ENCODE results near the gene USP16. TPM values are rescaled to one million over a fixed set of nuclear protein-coding genes. Genes with fewer than 3 reads are reported as not detected.

USP16 gene
- total and polyA plus RNA-seq, 2 of the 13 experiments (the other 11 are each of a cell fraction or from before 2014, with no cell fraction given) = 16.5 to 46.9 TPM

DNA sequence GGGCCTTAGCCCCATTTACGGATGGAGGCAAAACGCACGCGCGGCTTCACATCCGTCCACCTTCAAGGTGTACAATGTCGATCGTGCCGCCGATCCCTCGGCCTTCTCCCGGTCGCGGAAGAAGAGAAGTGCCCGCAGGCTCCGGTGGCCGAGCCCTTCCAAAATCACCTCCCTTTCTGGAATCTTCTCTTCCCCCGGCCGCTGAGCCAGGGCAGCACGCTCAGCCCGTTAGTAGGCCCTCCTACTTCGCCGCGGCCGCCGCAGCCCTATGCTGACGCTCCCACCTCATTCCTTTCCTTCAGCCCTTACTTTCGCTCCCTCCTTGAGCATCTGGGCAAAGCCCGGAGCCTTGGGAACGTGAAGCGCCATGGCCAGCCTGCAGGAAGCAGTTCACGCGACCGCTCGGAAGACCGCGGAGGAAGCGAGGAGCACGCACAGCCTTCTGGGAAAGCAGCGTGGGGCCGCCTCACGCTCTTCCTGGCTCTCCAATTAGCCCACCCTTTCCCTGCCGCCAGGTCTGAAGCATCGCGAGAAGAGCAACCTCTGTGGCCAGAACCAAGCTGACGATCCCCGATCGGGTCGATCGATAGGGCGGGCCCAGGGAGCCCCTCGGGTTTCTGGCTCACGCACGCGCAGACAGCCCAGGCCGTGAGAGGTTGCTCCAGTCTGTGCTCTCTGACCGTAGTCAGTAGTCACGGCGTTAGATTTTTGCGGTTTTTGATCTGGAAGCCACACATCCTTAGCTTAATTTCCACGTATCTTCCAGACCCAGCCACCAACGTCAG is 48.9 kb downstream of the USP16 start, which contains the start of gene CCT8 (continued):
- peak; percentile 96 for TF ChIP-seq ZNF143 (CRISPR knock-in tag; IDR thresholded peaks at IDR 0.05)
- 0 out of 2 replicates have a peak, but pooled peaks have one; percentile 19 for TF ChIP-seq HOXD1 (CRISPR knock-in tag; IDR thresholded peaks at IDR 0.05)
- TF ChIP-seq, protein P1, sequence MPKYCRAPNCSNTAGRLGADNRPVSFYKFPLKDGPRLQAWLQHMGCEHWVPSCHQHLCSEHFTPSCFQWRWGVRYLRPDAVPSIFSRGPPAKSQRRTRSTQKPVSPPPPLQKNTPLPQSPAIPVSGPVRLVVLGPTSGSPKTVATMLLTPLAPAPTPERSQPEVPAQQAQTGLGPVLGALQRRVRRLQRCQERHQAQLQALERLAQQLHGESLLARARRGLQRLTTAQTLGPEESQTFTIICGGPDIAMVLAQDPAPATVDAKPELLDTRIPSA (CRISPR knock-in tag; IDR thresholded peaks at IDR 0.05; ENCODE audit: borderline replicate concordance) = no peak; the same call in 1 of the 2 replicates
- TF ChIP-seq, protein P2, sequence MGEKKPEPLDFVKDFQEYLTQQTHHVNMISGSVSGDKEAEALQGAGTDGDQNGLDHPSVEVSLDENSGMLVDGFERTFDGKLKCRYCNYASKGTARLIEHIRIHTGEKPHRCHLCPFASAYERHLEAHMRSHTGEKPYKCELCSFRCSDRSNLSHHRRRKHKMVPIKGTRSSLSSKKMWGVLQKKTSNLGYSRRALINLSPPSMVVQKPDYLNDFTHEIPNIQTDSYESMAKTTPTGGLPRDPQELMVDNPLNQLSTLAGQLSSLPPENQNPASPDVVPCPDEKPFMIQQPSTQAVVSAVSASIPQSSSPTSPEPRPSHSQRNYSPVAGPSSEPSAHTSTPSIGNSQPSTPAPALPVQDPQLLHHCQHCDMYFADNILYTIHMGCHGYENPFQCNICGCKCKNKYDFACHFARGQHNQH (CRISPR knock-in tag; IDR thresholded peaks at IDR 0.05) = no peak; the same call in 1 of the 2 replicates
- 0 out of 2 replicates have a peak, but pooled peaks have one; percentile 20 for TF ChIP-seq ZNF383 (CRISPR knock-in tag; IDR thresholded peaks at IDR 0.05; ENCODE audit: borderline replicate concordance)
- TF ChIP-seq, protein P3, sequence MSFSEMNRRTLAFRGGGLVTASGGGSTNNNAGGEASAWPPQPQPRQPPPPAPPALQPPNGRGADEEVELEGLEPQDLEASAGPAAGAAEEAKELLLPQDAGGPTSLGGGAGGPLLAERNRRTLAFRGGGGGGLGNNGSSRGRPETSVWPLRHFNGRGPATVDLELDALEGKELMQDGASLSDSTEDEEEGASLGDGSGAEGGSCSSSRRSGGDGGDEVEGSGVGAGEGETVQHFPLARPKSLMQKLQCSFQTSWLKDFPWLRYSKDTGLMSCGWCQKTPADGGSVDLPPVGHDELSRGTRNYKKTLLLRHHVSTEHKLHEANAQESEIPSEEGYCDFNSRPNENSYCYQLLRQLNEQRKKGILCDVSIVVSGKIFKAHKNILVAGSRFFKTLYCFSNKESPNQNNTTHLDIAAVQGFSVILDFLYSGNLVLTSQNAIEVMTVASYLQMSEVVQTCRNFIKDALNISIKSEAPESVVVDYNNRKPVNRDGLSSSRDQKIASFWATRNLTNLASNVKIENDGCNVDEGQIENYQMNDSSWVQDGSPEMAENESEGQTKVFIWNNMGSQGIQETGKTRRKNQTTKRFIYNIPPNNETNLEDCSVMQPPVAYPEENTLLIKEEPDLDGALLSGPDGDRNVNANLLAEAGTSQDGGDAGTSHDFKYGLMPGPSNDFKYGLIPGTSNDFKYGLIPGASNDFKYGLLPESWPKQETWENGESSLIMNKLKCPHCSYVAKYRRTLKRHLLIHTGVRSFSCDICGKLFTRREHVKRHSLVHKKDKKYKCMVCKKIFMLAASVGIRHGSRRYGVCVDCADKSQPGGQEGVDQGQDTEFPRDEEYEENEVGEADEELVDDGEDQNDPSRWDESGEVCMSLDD (CRISPR knock-in tag; IDR thresholded peaks at IDR 0.05; ENCODE audit: borderline replicate concordance) = no peak
- no peak for TF ChIP-seq HHEX (CRISPR knock-in tag; IDR thresholded peaks at IDR 0.05)
- no peak for TF ChIP-seq ZNF557 (CRISPR knock-in tag; IDR thresholded peaks at IDR 0.05)
- TF ChIP-seq, protein P4, sequence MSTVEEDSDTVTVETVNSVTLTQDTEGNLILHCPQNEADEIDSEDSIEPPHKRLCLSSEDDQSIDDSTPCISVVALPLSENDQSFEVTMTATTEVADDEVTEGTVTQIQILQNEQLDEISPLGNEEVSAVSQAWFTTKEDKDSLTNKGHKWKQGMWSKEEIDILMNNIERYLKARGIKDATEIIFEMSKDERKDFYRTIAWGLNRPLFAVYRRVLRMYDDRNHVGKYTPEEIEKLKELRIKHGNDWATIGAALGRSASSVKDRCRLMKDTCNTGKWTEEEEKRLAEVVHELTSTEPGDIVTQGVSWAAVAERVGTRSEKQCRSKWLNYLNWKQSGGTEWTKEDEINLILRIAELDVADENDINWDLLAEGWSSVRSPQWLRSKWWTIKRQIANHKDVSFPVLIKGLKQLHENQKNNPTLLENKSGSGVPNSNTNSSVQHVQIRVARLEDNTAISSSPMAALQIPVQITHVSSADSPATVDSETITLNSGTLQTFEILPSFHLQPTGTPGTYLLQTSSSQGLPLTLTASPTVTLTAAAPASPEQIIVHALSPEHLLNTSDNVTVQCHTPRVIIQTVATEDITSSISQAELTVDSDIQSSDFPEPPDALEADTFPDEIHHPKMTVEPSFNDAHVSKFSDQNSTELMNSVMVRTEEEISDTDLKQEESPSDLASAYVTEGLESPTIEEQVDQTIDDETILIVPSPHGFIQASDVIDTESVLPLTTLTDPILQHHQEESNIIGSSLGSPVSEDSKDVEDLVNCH (CRISPR knock-in tag; IDR thresholded peaks at IDR 0.05) = no peak
- peak; percentile 98 for TF ChIP-seq SPEN (CRISPR knock-in tag; IDR thresholded peaks at IDR 0.05; ENCODE audit: low read depth)
- no peak for TF ChIP-seq ZNF672 (CRISPR knock-in tag; IDR thresholded peaks at IDR 0.05)
- no peak; the same call in 1 of the 2 replicates for TF ChIP-seq TSC22D2 (CRISPR knock-in tag; IDR thresholded peaks at IDR 0.05; ENCODE audit: borderline replicate concordance)
- peak; percentile 45; the same call in 1 of the 2 replicates for TF ChIP-seq SP1 (IDR thresholded peaks at IDR 0.05)
- TF ChIP-seq SP1 (CRISPR knock-in tag; IDR thresholded peaks at IDR 0.05) = peak; percentile 85
- TF ChIP-seq ATF7 (IDR thresholded peaks at IDR 0.05) = no peak
- TF ChIP-seq ATF7 (CRISPR knock-in tag; IDR thresholded peaks at IDR 0.05) = no peak
- no peak for TF ChIP-seq FOXA1 (IDR thresholded peaks at IDR 0.05)
- no peak; the same call in 1 of the 2 replicates for TF ChIP-seq FOXA1 (CRISPR knock-in tag; IDR thresholded peaks at IDR 0.05)
- TF ChIP-seq, protein P5, sequence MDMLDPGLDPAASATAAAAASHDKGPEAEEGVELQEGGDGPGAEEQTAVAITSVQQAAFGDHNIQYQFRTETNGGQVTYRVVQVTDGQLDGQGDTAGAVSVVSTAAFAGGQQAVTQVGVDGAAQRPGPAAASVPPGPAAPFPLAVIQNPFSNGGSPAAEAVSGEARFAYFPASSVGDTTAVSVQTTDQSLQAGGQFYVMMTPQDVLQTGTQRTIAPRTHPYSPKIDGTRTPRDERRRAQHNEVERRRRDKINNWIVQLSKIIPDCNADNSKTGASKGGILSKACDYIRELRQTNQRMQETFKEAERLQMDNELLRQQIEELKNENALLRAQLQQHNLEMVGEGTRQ (IDR thresholded peaks at IDR 0.05; ENCODE audit: low read depth, low read length) = no peak
- TF ChIP-seq, protein P5 (CRISPR knock-in tag; IDR thresholded peaks at IDR 0.05; ENCODE audit: borderline replicate concordance) = no peak; the same call in 1 of the 2 replicates
- peak; percentile 94 for TF ChIP-seq DMAP1 (CRISPR knock-in tag; IDR thresholded peaks at IDR 0.05)
- peak; percentile 87 for TF ChIP-seq CREM (IDR thresholded peaks at IDR 0.05)
- TF ChIP-seq CREM (CRISPR knock-in tag; IDR thresholded peaks at IDR 0.05) = no peak

Measured in HepG2 (cell line).